EL (cell line): ENCODE results near the gene MED15.

ENCODE experiments used
- DNase-seq: peaks from one replicate; pipeline ENCODE4 v3.0.0-alpha.2; 2016

Gene MED15

DNA sequence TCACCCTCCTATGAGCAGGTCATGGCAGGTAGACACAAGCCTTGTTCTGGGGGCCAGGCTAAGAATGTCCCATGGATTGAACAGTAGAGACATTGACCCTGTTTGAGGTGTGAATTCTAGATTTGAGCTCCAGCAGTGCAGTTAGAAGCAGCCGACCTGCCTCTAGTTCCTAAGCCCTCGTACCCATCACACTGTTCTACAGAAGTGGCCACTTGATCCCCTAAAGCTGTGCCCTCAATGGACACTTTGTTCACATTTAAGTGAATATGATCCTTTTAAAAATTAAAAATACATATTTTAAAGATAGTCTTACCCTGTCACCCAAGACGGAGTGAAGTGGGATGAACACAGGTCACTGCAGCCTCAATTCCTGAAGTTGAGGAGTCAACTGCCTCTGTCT lies 122.0 kb downstream of the MED15 start:
- DNase-seq, result no peak

DNA sequence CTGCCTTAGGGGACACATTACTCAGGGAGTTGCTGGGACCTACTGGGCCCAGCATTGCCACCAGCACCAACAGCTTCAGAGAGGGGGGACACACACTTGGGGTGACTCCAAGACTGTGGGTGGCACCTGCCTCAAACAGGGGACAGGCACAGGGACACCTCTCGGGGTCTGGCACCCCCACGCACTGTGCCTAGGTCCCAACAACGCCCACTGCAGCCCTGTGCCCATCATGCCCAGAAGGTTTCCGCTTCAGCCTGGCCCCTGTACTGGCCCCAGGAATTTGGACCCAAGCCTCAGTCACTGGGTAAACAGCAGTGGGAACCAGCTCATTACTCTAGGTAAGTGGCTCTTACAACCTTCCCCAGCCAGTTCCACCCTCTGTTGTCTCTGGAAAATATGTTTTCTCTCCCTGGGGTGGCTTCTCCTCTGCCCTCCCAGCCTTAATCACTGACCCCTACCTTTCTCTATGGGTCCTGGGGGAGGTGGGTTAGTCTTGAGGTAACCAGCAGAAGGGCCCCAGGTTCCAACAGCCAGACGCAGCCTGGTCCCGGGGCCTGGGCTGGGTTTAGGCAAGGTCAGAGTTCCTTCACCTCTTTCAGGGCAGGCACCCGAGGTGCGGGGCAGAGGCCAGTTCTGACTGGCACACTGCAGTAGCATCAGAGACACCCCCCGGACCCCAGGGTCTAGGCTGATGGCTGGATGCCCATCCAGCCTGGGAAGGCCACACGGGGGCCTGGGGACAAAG lies 123.6 kb downstream of the MED15 start:
- DNase-seq, result no peak

DNA sequence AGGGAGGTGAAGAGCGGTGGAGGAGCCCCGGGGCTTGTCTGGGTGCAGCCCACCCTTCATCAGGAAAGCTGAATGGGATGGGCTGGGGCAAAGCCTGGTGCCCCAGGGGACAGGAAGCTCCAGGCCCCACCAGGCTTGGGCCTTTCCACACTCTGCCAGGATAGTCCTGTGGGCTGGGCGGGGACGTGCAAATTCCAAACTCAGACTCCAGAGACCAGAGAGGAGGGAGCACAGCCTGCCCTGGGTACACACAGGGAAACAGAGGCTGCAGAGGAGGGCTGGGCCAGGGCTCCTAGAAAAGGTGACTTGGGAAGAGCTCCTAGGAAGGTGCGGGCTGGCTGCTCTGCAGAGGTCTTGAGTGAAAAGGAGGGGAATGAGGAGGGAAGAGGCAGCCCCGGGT lies 124.7 kb downstream of the MED15 start:
- DNase-seq, result no peak

DNA sequence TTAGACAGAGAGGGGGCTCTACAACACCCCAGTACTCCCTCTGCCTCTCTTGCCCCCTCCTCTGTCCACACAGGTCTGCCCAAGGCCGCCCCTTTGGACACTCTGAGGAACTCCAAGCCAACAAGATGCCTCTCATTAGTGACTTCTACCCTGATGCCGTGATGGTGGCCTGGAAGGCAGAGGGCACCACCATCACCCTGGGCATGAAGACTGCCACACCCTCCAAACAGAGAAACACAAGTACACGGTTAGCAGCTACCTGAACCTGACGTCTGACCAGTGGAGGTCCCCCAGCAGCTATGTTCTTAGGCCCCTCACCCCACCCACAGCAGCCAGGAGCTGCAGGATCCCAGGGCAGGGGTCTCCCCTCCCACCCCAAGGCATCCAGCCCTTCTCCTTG lies 125.1 kb downstream of the MED15 start:
- no peak for DNase-seq

DNA sequence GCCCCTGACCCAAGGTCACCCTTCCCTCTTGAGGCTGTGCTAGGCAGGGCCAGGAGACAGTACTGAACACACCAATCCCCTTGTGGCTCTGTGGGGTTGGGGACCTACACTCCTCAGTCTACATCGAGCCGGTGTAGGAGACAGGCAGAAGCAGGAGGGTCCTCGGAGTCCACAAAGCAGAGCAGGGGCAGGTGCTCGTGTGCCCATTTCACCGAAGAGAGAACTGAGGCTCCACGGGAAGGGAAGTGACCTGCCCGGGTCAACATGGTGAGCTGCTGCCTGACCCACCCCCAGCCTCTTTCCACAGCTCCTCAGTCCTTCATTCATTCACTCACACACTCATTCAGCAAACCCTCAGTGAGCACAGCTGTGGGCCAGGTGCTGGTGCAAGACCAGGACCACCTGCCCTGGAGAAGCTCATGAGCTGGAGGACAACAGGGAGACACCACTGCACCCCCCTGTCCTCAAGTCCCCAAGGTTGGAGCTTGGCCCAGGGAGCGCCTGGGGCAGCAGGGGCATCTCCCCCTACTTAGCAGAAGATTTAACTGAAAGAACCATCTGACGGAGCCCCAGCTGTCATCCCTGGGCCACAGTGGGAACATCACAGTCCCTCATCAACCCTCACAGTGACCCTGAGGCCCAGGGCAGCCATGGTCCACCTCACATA lies 127.3 kb downstream of the MED15 start:
- DNase-seq, result no peak

DNA sequence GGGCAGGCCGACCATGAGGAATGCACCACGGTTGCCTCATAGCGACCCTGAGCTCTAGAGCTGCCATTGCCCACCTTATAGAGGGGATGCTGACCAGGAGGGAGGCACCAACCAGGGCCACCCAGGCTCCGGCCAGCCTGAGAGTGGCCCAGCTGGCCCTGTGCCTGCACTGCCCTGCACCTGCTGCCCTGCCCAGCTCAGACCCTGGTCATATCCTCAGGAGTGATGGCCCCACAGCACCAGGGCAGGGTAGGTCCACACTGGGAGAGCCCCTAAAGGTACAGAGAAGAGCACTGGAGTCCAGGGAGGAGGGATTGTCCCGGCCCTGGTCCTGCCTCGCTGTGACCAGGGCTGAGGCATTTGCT lies 127.8 kb downstream of the MED15 start:
- no peak for DNase-seq

DNA sequence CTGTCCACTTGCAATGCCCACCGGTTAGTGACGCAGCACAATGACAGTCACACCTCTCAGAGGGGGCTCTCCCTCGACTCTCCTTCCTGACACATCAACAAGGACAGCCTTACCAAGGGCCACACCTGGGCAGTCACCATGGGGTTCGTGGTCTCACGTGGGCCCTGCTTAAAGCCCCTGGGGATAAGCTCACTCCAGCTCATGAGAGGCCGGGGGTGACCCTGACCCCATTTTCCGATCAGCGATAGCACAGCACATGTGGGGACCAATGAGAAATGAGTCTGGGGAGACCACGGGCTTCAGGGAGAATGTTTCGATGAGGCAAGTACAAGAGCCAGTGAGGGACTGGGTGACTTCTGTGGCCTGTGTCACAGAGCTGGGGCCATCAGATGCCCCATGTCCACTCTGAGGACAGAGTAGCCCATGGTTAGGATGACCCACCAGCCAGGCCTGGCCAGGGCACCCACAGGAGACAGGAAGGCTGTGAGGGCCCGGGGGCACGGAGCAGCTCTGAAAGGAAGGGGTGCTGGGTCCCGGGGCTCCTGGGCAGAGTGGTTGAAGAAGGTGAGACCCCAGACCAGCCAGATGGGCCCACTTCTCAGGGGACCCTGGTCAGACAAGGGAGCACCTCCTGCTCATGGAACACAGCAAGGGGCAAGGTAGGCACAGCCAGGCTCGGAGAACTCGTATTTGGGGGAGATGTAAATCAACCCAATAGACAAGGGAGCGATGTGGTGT lies 128.8 kb downstream of the MED15 start:
- no peak for DNase-seq

DNA sequence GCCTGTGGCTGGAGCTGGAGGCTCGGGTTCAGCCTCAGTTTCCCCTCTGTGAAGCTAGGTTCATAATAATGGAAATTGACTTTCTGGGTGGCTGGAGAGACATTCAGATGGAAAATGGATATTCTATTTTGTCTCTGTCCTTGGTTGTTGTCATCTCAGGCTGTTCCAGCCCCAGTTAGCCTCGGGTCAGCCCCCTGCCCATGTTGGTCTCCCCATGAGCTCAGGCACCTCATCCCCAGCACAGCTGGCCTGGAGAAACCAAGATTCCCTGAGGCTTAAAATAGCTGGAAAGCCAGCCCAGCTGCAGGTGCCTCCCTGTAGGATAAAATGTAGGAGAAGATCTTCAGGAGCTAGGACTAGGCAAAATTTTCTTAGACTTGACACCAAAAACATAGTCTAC lies 129.5 kb downstream of the MED15 start:
- DNase-seq, result no peak
